OCI-LY1 (cell line): ENCODE data around the gene KLF15.

Experiments used
- H2AFZ ChIP-seq: fragments of 200-600 bp; sonication (generic), shearing (Covaris generic); 2 replicates; pipeline ENCODE4 v1.6.0; 2014; ENCODE audit warnings: antibody characterized with exemption, mild to moderate bottlenecking, low read length
- H3F3A ChIP-seq: fragments of 200-600 bp; sonication (generic), shearing (Covaris generic); 2 replicates; pipeline ENCODE4 v1.6.0; 2014; ENCODE audit warnings: mild to moderate bottlenecking, antibody characterized with exemption, low read length, moderate library complexity; ENCODE audit not compliant: insufficient read depth
- H3K27ac ChIP-seq: fragments of 200-600 bp; sonication (generic); 2 replicates; pipeline ENCODE4 v1.5.1; 2014; ENCODE audit warnings: low read length, mixed run types, mild to moderate bottlenecking, low read depth; ENCODE audit not compliant: poor library complexity, severe bottlenecking
- H3K27me3 ChIP-seq: fragments of 200-600 bp; sonication (generic); 2 replicates; pipeline ENCODE4 v1.6.0; 2014; ENCODE audit warnings: antibody characterized with exemption, mild to moderate bottlenecking, low read length, moderate library complexity; ENCODE audit not compliant: insufficient read depth
- H3K36me3 ChIP-seq: fragments of 200-600 bp; sonication (generic); 2 replicates; pipeline ENCODE4 v1.6.1; 2014; ENCODE audit warnings: mild to moderate bottlenecking, antibody characterized with exemption, low read length, moderate library complexity, mixed read lengths; ENCODE audit not compliant: insufficient read depth
- H3K4me1 ChIP-seq: fragments of 200-600 bp; sonication (generic); 2 replicates; pipeline ENCODE4 v1.5.1; 2014; ENCODE audit warnings: mild to moderate bottlenecking, low read length, moderate library complexity; ENCODE audit not compliant: insufficient read depth, severe bottlenecking
- H3K4me2 ChIP-seq: fragments of 200-600 bp; sonication (generic), shearing (Covaris generic); 2 replicates; pipeline ENCODE4 v1.6.1; 2014; ENCODE audit warnings: low read length
- H3K4me3 ChIP-seq: fragments of 200-600 bp; sonication (generic); 2 replicates; pipeline ENCODE4 v1.5.1; 2014; ENCODE audit warnings: low read length, low read depth, mild to moderate bottlenecking, mixed read lengths; ENCODE audit not compliant: poor library complexity, severe bottlenecking
- H3K79me2 ChIP-seq: fragments of 200-600 bp; shearing (Covaris generic); 2 replicates; pipeline ENCODE4 v1.6.1; 2016; ENCODE audit warnings: mixed run types, low read length, mixed read lengths; ENCODE audit not compliant: insufficient read depth
- H3K9ac ChIP-seq: fragments of 200-600 bp; sonication (generic), shearing (Covaris generic); 2 replicates; pipeline ENCODE4 v1.6.1; 2014; ENCODE audit warnings: mild to moderate bottlenecking, low read length, mixed read lengths
- H3K9me2 ChIP-seq: fragments of 200-600 bp; sonication (generic), shearing (Covaris generic); 2 replicates; pipeline ENCODE4 v1.6.1; 2014; ENCODE audit warnings: low read depth, mild to moderate bottlenecking, low read length, mixed read lengths
- H3K9me3 ChIP-seq: fragments of 200-600 bp; shearing (Covaris generic); 2 replicates; pipeline ENCODE4 v1.6.1; 2014; ENCODE audit warnings: low read length, mixed read lengths
- H4K20me1 ChIP-seq: fragments of 200-600 bp; sonication (generic), shearing (Covaris generic); 2 replicates; pipeline ENCODE4 v1.6.0; 2016; ENCODE audit warnings: mild to moderate bottlenecking, low read length; ENCODE audit not compliant: insufficient read depth
- EZH2 ChIP-seq: fragments of 200-600 bp; sonication (generic), shearing (Covaris generic); IDR thresholded peaks from 2 replicates; pipeline ENCODE4 v1.8.0; 2017; ENCODE audit warnings: borderline replicate concordance, mixed run types, mild to moderate bottlenecking, antibody characterized with exemption, low read length, moderate library complexity, mixed read lengths
- TF ChIP-seq, protein P1 (sequence below): fragments of 200-600 bp; sonication (generic), shearing (Covaris generic); IDR thresholded peaks from 2 replicates; pipeline ENCODE4 v1.5.1; 2017; ENCODE audit warnings: mild to moderate bottlenecking, antibody characterized with exemption, low read length, moderate library complexity, mixed read lengths

KLF15 gene

DNA sequence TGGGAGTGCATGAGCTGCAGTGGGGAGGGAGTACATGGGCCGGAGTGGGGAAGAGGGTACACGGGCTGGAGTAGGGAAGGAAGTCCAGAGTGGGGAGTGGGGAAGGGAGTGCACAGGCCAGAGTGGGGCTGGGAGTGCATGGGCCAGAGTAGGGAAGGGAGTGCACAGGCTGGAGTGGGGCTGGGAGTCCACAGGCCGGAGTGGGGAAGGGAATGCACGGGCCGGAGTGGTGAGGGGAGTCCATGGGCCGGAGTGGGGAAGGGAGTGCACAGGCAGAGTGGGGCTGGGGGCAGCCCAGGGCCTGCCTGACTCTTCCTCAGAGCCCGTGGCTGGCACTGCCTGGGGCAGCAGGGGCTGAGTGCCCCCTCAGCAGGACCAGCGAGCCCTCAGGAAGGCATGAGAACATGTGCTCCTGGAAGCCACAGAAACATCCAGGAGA, 40.7 kb downstream of the KLF15 start:
- Histone ChIP-seq H3K4me3 (no peak overlapping the region), H3K4me1 (no peaks in the 10 kb centered on the region), H2AFZ (no peak overlapping the region), H3K4me2 (no peak overlapping the region), H4K20me1 (no peaks in the 10 kb centered on the region), H3K27me3 (no peaks in the 10 kb centered on the region; the same call in 1 of the 2 replicates), H3K36me3 (no peaks in the 10 kb centered on the region), H3K9ac (no peak overlapping the region), H3F3A (no peaks in the 10 kb centered on the region), H3K9me3 (no peaks in the 10 kb centered on the region), H3K27ac (no peak overlapping the region), H3K79me2 (no peaks in the 10 kb centered on the region), H3K9me2 (no peaks in the 10 kb centered on the region)
- no peak for TF ChIP-seq EZH2
- TF ChIP-seq, protein P1, sequence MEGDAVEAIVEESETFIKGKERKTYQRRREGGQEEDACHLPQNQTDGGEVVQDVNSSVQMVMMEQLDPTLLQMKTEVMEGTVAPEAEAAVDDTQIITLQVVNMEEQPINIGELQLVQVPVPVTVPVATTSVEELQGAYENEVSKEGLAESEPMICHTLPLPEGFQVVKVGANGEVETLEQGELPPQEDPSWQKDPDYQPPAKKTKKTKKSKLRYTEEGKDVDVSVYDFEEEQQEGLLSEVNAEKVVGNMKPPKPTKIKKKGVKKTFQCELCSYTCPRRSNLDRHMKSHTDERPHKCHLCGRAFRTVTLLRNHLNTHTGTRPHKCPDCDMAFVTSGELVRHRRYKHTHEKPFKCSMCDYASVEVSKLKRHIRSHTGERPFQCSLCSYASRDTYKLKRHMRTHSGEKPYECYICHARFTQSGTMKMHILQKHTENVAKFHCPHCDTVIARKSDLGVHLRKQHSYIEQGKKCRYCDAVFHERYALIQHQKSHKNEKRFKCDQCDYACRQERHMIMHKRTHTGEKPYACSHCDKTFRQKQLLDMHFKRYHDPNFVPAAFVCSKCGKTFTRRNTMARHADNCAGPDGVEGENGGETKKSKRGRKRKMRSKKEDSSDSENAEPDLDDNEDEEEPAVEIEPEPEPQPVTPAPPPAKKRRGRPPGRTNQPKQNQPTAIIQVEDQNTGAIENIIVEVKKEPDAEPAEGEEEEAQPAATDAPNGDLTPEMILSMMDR, result no peak

DNA sequence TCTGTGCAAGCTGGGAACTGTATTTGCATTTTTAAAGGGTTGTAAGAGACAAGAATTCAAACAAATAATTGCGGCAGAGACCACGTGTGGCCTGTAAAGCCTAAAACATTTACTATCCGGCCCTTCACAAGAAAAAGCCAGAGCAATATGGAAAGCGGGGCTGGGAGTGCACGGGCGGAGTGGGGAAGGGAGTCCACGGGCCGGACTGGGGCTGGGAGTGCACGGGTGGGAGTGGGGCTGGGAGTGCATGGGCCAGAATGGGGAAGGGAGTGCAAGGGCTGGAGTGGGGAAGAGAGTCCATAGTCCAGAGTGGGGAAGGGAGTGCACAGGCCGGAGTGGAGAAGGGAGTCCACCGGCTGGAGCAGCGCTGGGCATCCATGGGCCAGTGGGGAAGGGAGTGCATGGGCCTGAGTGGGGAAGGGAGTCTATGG, 41.2 kb downstream of the KLF15 start:
- Histone ChIP-seq H3K4me3 (no peak overlapping the region), H3K4me1 (no peaks in the 10 kb centered on the region), H3K36me3 (no peaks in the 10 kb centered on the region), H3K9me2 (no peaks in the 10 kb centered on the region), H3K27ac (no peak overlapping the region), H3K27me3 (no peaks in the 10 kb centered on the region; the same call in 1 of the 2 replicates), H2AFZ (no peak overlapping the region), H3K4me2 (no peak overlapping the region), H3F3A (no peaks in the 10 kb centered on the region), H3K9me3 (no peaks in the 10 kb centered on the region), H3K79me2 (no peaks in the 10 kb centered on the region), H3K9ac (no peak overlapping the region), H4K20me1 (no peaks in the 10 kb centered on the region)
- TF ChIP-seq EZH2, result no peak
- TF ChIP-seq, protein P1, result no peak

GRCh38 chr3:126314790-126315658, 42.2 kb downstream of the KLF15 start:
- Histone ChIP-seq H3K9me2 (no peaks in the 10 kb centered on the region), H3K9me3 (no peaks in the 10 kb centered on the region), H3K9ac (no peak overlapping the region), H3K4me1 (no peaks in the 10 kb centered on the region), H3K79me2 (no peaks in the 10 kb centered on the region), H3K27ac (no peak overlapping the region), H3K27me3 (no peaks in the 10 kb centered on the region; the same call in 1 of the 2 replicates), H3K4me3 (no peak overlapping the region), H2AFZ (no peak overlapping the region), H4K20me1 (no peaks in the 10 kb centered on the region), H3K4me2 (no peak overlapping the region), H3K36me3 (no peaks in the 10 kb centered on the region), H3F3A (no peaks in the 10 kb centered on the region)
- no peak for TF ChIP-seq EZH2
- TF ChIP-seq, protein P1, result no peak
